ENCODE data around the gene SELENBP1. TPM values are rescaled to one million over a fixed set of nuclear protein-coding genes. Genes with fewer than 3 reads are reported as not detected.

The SELENBP1 gene
- total and polyA plus RNA-seq, 11 donors, result 14.3 to 97.8 (median 37.9) TPM

GRCh38 chr1:151315565-151316235 is 56.8 kb downstream of the SELENBP1 start:
- H3K36me3 ChIP-seq, result peaks cover 0 to 94% (median 83%) of the 10 kb centered on the region in 9 donors
- intact Hi-C loops (cut with DNase I), result no loop called here
- H3K27ac ChIP-seq, result peak overlapping the region in 1 of 12 donors; percentile 91
- no peaks in the 10 kb centered on the region for H3K9me3 ChIP-seq
- ATAC-seq (no peak), DNase-seq (peak in 2 of 5 donors; percentile 32 to 35)
- 74 to 78% (median 76%) methylated on average over 17 of the region's 17 CpGs for WGBS, 4 donors
- H3K27me3 ChIP-seq, result no peaks in the 10 kb centered on the region
- H3K4me3 ChIP-seq, result no peak overlapping the region
- peaks cover 20 to 55% (median 44%) of the 10 kb centered on the region in 12 donors for H3K4me1 ChIP-seq
- no peak for TF ChIP-seq POLR2A (IDR thresholded peaks at IDR 0.05)
- TF ChIP-seq CTCF (IDR thresholded peaks at IDR 0.05), result no peak

Other genes with a start within 250 kb of the SELENBP1 start
- 10 to 100 TPM; 36.4 to 97.1 (median 50.8) TPM for gene SEMA6C, start 226.1 kb downstream of the SELENBP1 start, total RNA-seq
- gene SEMA6C, start 226.1 kb downstream of the SELENBP1 start, polyA plus RNA-seq, result 10 to 100 TPM; 16.4 to 85.0 TPM
- gene TNFAIP8L2, start 216.1 kb downstream of the SELENBP1 start, total RNA-seq, result 1 to 10 TPM in 6 of 9 donors, under 1 TPM in 3; 0.49 to 7.9 (median 1.3) TPM
- 1 to 10 TPM; 1.6 to 2.0 TPM for gene TNFAIP8L2, start 216.1 kb downstream of the SELENBP1 start, polyA plus RNA-seq
- gene LYSMD1, start 206.8 kb downstream of the SELENBP1 start, total RNA-seq, result 10 to 100 TPM; 10.1 to 26.8 (median 13.0) TPM
- 10 to 100 TPM in 1 of 2 donors, 1 to 10 TPM in 1; 6.8 to 14.7 TPM for gene LYSMD1, start 206.8 kb downstream of the SELENBP1 start, polyA plus RNA-seq
- 10 to 100 TPM; 11.5 to 28.4 (median 17.5) TPM for gene SCNM1, start 206.6 kb downstream of the SELENBP1 start, total RNA-seq
- gene SCNM1, start 206.6 kb downstream of the SELENBP1 start, polyA plus RNA-seq, result 10 to 100 TPM; 33.0 to 44.4 TPM
- gene TMOD4, start 196.7 kb downstream of the SELENBP1 start, total RNA-seq, result under 1 TPM in 3 of 9 donors, not detected in 6; 0.37 to 0.61 (median 0.50) TPM
- gene TMOD4, start 196.7 kb downstream of the SELENBP1 start, polyA plus RNA-seq, result not detected
- 10 to 100 TPM; 29.6 to 49.1 (median 38.1) TPM for gene VPS72, start 182.5 kb downstream of the SELENBP1 start, total RNA-seq
- 10 to 100 TPM; 31.2 to 41.6 TPM for gene VPS72, start 182.5 kb downstream of the SELENBP1 start, polyA plus RNA-seq
- gene PIP5K1A, start 174.2 kb downstream of the SELENBP1 start, total RNA-seq, result 10 to 100 TPM; 28.1 to 48.8 (median 37.0) TPM
- 10 to 100 TPM; 20.5 to 26.1 TPM for gene PIP5K1A, start 174.2 kb downstream of the SELENBP1 start, polyA plus RNA-seq
- 100 to 1,000 TPM; 127 to 181 (median 138) TPM for gene PSMD4, start 118.0 kb downstream of the SELENBP1 start, total RNA-seq
- 100 to 1,000 TPM; 205 to 231 TPM for gene PSMD4, start 118.0 kb downstream of the SELENBP1 start, polyA plus RNA-seq
- gene ZNF687, start 90.4 kb downstream of the SELENBP1 start, total RNA-seq, result 10 to 100 TPM; 10.9 to 30.3 (median 14.3) TPM
- 10 to 100 TPM in 1 of 2 donors, 1 to 10 TPM in 1; 6.9 to 11.1 TPM for gene ZNF687, start 90.4 kb downstream of the SELENBP1 start, polyA plus RNA-seq
- gene PI4KB, start 45.3 kb downstream of the SELENBP1 start, total RNA-seq, result 10 to 100 TPM; 34.9 to 76.0 (median 49.8) TPM
- gene PI4KB, start 45.3 kb downstream of the SELENBP1 start, polyA plus RNA-seq, result 10 to 100 TPM; 17.4 to 41.2 TPM
- 10 to 100 TPM; 14.0 to 49.3 (median 22.1) TPM for gene RFX5, start 25.5 kb downstream of the SELENBP1 start, total RNA-seq
- 10 to 100 TPM; 10.8 to 11.3 TPM for gene RFX5, start 25.5 kb downstream of the SELENBP1 start, polyA plus RNA-seq
- 100 to 1,000 TPM; 173 to 237 (median 212) TPM for gene PSMB4, start 26.9 kb upstream of the SELENBP1 start, total RNA-seq
- gene PSMB4, start 26.9 kb upstream of the SELENBP1 start, polyA plus RNA-seq, result 100 to 1,000 TPM; 345 to 367 TPM
- gene POGZ, start 86.8 kb upstream of the SELENBP1 start, total RNA-seq, result 10 to 100 TPM; 26.0 to 64.3 (median 35.5) TPM
- 10 to 100 TPM; 11.4 to 20.6 TPM for gene POGZ, start 86.8 kb upstream of the SELENBP1 start, polyA plus RNA-seq
- gene CGN, start 138.7 kb upstream of the SELENBP1 start, total RNA-seq, result 10 to 100 TPM in 1 of 9 donors, under 1 TPM in 4, not detected in 4; 0.09 to 21.0 (median 0.29) TPM
- under 1 TPM; 0.08 to 0.18 TPM for gene CGN, start 138.7 kb upstream of the SELENBP1 start, polyA plus RNA-seq
- 10 to 100 TPM in 1 of 9 donors, 1 to 10 TPM in 8; 2.1 to 13.6 (median 4.3) TPM for gene TUFT1, start 167.6 kb upstream of the SELENBP1 start, total RNA-seq
- 1 to 10 TPM; 2.4 to 5.0 TPM for gene TUFT1, start 167.6 kb upstream of the SELENBP1 start, polyA plus RNA-seq
- 10 to 100 TPM; 21.6 to 39.4 (median 33.2) TPM for gene SNX27, start 239.3 kb upstream of the SELENBP1 start, total RNA-seq
- gene SNX27, start 239.3 kb upstream of the SELENBP1 start, polyA plus RNA-seq, result 10 to 100 TPM in 1 of 2 donors, 1 to 10 TPM in 1; 9.6 to 17.6 TPM